Dendritic cell treated with granulocyte-macrophage colony-stimulating factor and Interleukin-4, amounts not matched to agents 40 ng/mL and 50 ng/mL, for 4 days (primary cell): Measurements from ENCODE around the gene RHO.

Experiments
- H3K27ac Mint-ChIP-seq: one replicate; pipeline ENCODE4 v1.8.0; 2022; ENCODE audit warnings: mild to moderate bottlenecking, mixed read lengths
- H3K27me3 Mint-ChIP-seq: one replicate; pipeline ENCODE4 v1.8.0; 2022; ENCODE audit warnings: mild to moderate bottlenecking, mixed read lengths
- H3K36me3 Mint-ChIP-seq: one replicate; pipeline ENCODE4 v1.8.0; 2022; ENCODE audit warnings: low read depth, mixed read lengths
- H3K4me1 Mint-ChIP-seq: one replicate; pipeline ENCODE4 v1.8.0; 2022; ENCODE audit warnings: low read depth, mixed read lengths
- H3K4me3 Mint-ChIP-seq: one replicate; pipeline ENCODE4 v1.8.0; 2022; ENCODE audit warnings: mild to moderate bottlenecking, moderate library complexity, mixed read lengths
- H3K9me3 Mint-ChIP-seq: one replicate; pipeline ENCODE4 v1.8.0; 2022; ENCODE audit warnings: mixed read lengths
- intact Hi-C: fragments of 100-400 bp; cut with micrococcal nuclease; formaldehyde crosslinking; loops from one replicate; pipeline ENCODE4 v1.15.0; 2022

The RHO gene

DNA sequence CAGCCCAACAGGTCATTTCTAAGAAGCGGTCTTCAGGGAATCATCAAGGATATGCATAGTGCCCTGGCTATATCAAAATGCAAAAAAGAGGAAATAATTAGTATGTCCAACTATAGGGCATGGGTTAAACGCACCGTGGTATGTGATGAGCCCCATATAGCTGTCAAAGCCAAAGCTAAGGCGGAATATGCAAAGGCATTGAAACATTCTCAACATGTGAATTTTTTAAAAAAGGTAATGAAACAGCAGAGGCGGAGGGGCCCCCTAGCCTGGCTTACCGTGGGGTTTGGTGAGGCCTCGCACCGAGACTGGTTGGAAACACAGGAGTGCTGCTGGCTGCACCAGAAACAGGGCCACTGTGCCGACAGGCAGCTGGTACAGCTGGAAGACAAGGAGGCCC, 54.9 kb downstream of the RHO start:
- intact Hi-C loops, result loop anchor here (2.0 kb wide), 1 partner anchor 14 kb away; no protein-coding TSS in a partner anchor
- no peaks in the 10 kb centered on the region for H3K27me3 Mint-ChIP-seq
- peak overlapping the region; percentile 69 for H3K27ac Mint-ChIP-seq

GRCh38 chr3:129584631-129585030, 56.2 kb downstream of the RHO start:
- Mint-ChIP-seq H3K4me3 (no peak overlapping the region), H3K27ac (no peak overlapping the region), H3K9me3 (no peaks in the 10 kb centered on the region), H3K27me3 (no peaks in the 10 kb centered on the region), H3K36me3 (peaks cover 100% of the 10 kb centered on the region), H3K4me1 (peaks cover 53% of the 10 kb centered on the region)
- intact Hi-C loops, result no loop called here

More for the DNA sequence above, 54.9 kb downstream of the RHO start:
- Mint-ChIP-seq H3K36me3 (peaks cover 100% of the 10 kb centered on the region), H3K4me3 (no peak overlapping the region), H3K4me1 (peaks cover 63% of the 10 kb centered on the region), H3K9me3 (no peaks in the 10 kb centered on the region)
